ENCODE results near the gene PNPLA7. TPM values are rescaled to one million over a fixed set of nuclear protein-coding genes. Genes with fewer than 3 reads are reported as not detected.
A peak's percentile ranks its signal among the peaks of the same experiment; 100 is the strongest.

The PNPLA7 gene
- total and polyA plus RNA-seq, 2 of the 8 experiments (the other 6 are each of a cell fraction or from before 2014, with no cell fraction given), result 0.35 to 0.47 TPM

DNA sequence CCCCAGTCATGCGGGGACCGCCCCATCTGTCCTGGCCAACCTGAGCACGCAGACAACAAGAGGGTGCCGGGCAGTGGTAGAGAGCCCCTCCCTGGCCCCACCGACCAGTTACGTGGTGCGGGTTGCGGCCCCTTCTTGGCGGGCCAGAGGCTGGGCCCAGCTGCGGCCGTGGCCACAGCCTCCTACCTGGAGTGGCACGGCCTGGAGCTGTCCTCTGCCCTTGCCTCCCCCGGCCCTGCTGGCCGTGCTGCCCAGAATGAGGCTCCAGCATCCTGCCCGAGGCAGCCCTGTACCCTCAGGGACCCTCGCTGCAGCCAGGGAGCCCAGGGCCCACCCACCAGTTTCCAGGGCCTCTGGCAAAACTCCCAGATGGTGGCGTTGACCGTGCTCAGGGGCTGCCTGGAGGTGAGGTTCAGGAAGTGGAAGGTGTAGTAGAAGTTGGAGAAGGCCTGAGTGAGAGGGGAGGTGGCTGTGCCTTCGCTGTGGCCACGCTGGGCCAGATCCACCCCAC is 114.8 kb downstream of the PNPLA7 start:
- Histone ChIP-seq H3K56ac (replicated peaks; ENCODE audit: insufficient read length, low read depth, low read length) (no peak overlapping the region), H3K9ac (replicated peaks in 1 of 4; ENCODE audit: extremely low read depth in 1 of 4, low read depth in 3 of 4, low read length in 3 of 4) (no peak overlapping the region), H3K4me3 (ENCODE audit: extremely low read depth in 1 of 4, insufficient read depth in 2 of 4, low read depth in 3 of 4, low read length in 4 of 4) (no peak overlapping the region), H3K27me3 (replicated peaks in 1 of 4; ENCODE audit: control insufficient read depth in 3 of 4, extremely low read depth in 1 of 4, insufficient read depth in 3 of 4, low read length in 3 of 4) (no peaks in the 10 kb centered on the region), H3K4me2 (ENCODE audit: insufficient read depth in 1 of 2, low read depth in 2 of 2, low read length in 2 of 2) (no peak overlapping the region), H4K5ac (ENCODE audit: insufficient read length, low read depth, low read length) (no peak overlapping the region), H3K23ac (ENCODE audit: insufficient read length) (no peak overlapping the region), H3K4ac (replicated peaks; ENCODE audit: insufficient read length, low read depth, low read length) (no peak overlapping the region), H2BK15ac (ENCODE audit: low read length) (no peak overlapping the region), H4K8ac (ENCODE audit: extremely low read depth, insufficient read depth, low read length) (peak overlapping the region; percentile 79), H2BK120ac (replicated peaks; ENCODE audit: low read depth, low read length) (no peak overlapping the region), H3K14ac (ENCODE audit: insufficient read length) (no peak overlapping the region), H3K23me2 (ENCODE audit: low read depth, low read length) (no peaks in the 10 kb centered on the region), H3K36me3 (ENCODE audit: control insufficient read depth in 2 of 4, insufficient read depth in 4 of 4, low read length in 3 of 4) (no peaks in the 10 kb centered on the region), H4K20me1 (replicated peaks in 1 of 2; ENCODE audit: control insufficient read depth in 1 of 2, insufficient read depth in 2 of 2, low read length in 2 of 2) (no peaks in the 10 kb centered on the region), H3K79me2 (ENCODE audit: control insufficient read depth in 1 of 2, insufficient read depth in 2 of 2, low read length in 2 of 2) (no peaks in the 10 kb centered on the region), H3K27ac (ENCODE audit: low read depth, low read length) (no peak overlapping the region), H3K4me1 (replicated peaks in 1 of 4; ENCODE audit: control insufficient read depth in 3 of 4, insufficient read depth in 4 of 4, low read length in 3 of 4) (no peaks in the 10 kb centered on the region), H2AFZ (ENCODE audit: low read length) (no peak overlapping the region), H2AK5ac (ENCODE audit: low read depth, low read length) (no peak overlapping the region), H3K9me3 (ENCODE audit: insufficient read depth in 2 of 2, low read depth in 1 of 2, low read length in 1 of 2) (no peaks in the 10 kb centered on the region), H4K91ac (replicated peaks; ENCODE audit: insufficient read length, low read length) (no peak overlapping the region), H2BK12ac (ENCODE audit: low read depth, low read length) (no peak overlapping the region), H2BK5ac (ENCODE audit: low read depth, low read length) (no peak overlapping the region; the same call in 1 of the 2 replicates), H3K79me1 (ENCODE audit: low read depth, low read length) (no peaks in the 10 kb centered on the region), H3K18ac (ENCODE audit: extremely low read depth, low read length) (no peak overlapping the region), H2BK20ac (ENCODE audit: low read length) (no peak overlapping the region)
- ChIA-PET CTCF (ENCODE audit: partially characterized antibody) (interaction anchor here (1.5 kb wide), 1 partner anchor 13 kb away, joined by 7 read pairs; the partner anchor contains the start of genes EXD3 and NOXA1), POLR2A (ENCODE audit: partially characterized antibody) (interaction anchor here (0.9 to 1.8 kb wide), 2 partner anchors 12 to 195 kb away, joined by 3 to 8 read pairs; partner anchors contain the start of genes EXD3, NOXA1 and TUBB4B)
- DNase-seq (ENCODE audit: low read depth in 1 of 2, low spot score in 2 of 2) (no peak), FAIRE-seq (no peak)
- WGBS, 2 experiments (ENCODE audit: extremely low coverage in 1 of 2, insufficient coverage in 1 of 2, insufficient read length in 1 of 2, insufficient replicate concordance in 2 of 2, low coverage in 1 of 2, low lambda C conversion rate in 2 of 2, missing lambda C conversion rate in 1 of 2), result 93% methylated on average over 19 of the region's 20 CpGs; no CpG with 5 or more reads in 1 of the 2 experiments
- TF ChIP-seq JUN (IDR thresholded peaks at IDR 0.05; ENCODE audit: low read depth, low read length), result no peak
- TF ChIP-seq CBX5 (IDR thresholded peaks at IDR 0.05; ENCODE audit: low read depth, low read length), result no peak
- no peak for TF ChIP-seq GTF2F1 (IDR thresholded peaks at IDR 0.05; ENCODE audit: borderline replicate concordance, low read depth, low read length)
- TF ChIP-seq, protein P1, sequence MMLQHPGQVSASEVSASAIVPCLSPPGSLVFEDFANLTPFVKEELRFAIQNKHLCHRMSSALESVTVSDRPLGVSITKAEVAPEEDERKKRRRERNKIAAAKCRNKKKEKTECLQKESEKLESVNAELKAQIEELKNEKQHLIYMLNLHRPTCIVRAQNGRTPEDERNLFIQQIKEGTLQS (IDR thresholded peaks at IDR 0.05; ENCODE audit: insufficient read depth, low read depth, low read length), result no peak
- no peak for TF ChIP-seq EP300 (IDR thresholded peaks at IDR 0.05; ENCODE audit: borderline replicate concordance in 1 of 2, low read depth in 2 of 2, low read length in 2 of 2)

Measured in H1 (cell line).